ENCODE data around the gene KCTD3.

KCTD3 gene
- 11.5 to 38.3 (median 28.2) reads per million in 18 experiments for total RNA-seq

DNA sequence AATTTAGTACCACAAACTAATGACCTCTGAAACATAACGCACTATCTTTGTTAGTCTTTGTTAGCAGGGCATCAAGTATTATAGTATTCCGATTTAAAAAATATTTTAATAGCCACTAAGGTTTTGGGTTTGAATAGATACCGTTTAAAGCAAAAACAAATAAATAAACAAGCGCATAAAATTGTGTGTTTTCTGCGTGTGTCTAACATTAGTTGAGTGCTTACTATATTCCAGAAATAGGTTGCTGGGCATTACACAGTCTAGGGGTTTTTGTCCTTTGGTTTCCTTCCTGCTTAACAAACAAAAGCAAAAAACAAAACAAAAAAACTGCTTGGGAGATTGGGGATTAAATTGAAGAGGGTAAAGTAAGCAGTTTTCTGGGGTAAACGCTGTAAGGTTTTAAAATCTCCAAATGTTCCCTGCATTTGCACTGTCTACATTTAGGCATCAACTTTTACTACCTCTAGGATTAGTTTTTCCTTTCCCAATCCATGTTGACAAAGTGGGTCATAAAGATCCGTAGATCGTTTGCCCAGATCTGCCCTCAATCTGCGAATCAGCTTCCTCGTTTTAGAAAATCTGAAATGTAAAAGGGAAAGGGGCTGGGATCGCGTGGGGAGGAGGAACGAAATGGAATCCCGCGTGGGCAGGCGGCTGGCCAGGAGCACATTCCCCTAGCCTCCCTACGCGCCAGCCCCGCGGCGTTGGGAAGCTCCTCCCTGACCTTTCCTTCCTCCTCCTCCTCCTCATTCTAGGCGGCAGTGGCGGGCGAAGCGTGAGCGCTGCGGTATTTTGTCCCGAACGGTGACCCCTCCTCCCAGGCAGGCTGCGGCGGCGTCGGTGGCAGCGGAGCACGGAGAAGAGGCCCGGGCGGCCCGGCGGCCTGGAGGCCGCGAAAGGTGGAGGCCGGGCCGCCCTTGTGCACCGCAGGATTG lies at the start of gene KCTD3:
Gene KCTD3 (plus strand): TSS at position 749 of the 935 bp plus-strand sequence. CDS start 382 bp downstream, outside the sequence.
- peak; percentile 59 to 73 for DNase-seq

DNA sequence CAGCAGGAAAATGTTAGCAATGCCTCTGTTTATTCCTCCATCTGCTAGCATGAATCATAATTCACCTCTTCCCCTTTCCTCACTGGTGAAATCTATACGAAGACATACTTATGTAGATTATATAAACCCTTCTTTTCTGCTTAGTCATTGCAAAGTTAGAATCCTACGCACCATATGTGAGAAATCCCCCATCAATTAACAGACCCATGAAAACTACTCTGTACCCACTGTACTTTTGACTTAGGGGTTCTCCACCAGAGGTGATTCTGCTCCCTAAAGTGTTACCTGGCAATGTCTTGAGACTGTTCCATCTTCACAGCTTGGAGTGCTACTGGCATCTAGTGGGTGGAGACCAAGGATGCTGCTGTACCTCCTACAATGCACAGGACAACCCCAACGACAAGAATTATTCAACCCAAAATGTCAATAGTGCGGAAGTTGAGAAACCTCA lies 49.6 kb upstream of the KCTD3 start:
- DNase-seq = peak in 1 of 2 donors; percentile 3

- DNase-seq = no peak
Measured at GRCh38 chr1:215518594-215518993, 48.5 kb upstream of the KCTD3 start.

GRCh38 chr1:215521279-215521678 lies 45.8 kb upstream of the KCTD3 start:
- DNase-seq = no peak

GRCh38 chr1:215523128-215523861 lies 43.8 kb upstream of the KCTD3 start:
- DNase-seq = no peak

GRCh38 chr1:215523906-215524305 lies 43.2 kb upstream of the KCTD3 start:
- DNase-seq = peak; percentile 51 to 57

GRCh38 chr1:215526147-215526845 lies 40.8 kb upstream of the KCTD3 start:
- DNase-seq = peak; percentile 49 to 66

GRCh38 chr1:215526846-215527151 lies 40.3 kb upstream of the KCTD3 start:
- no peak for DNase-seq

DNA sequence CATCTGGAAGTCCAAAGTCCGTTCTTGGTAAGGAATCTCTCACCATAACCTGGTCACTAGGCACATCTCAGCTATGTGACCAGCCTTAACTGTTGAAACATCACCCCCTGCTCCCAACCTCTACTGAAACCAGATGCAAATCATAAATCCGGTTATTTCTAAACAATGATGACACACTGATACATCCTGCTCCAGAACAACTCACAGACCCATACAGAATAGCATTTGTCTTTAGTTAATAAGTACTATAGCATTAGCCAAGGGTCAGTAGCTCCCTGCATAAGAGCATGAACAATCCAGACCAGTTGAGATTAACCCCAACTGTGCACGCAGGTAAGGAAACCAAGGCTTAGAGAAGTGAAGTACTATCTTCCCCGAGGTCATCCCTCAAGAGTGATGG lies 38.0 kb upstream of the KCTD3 start:
- DNase-seq = no peak

DNA sequence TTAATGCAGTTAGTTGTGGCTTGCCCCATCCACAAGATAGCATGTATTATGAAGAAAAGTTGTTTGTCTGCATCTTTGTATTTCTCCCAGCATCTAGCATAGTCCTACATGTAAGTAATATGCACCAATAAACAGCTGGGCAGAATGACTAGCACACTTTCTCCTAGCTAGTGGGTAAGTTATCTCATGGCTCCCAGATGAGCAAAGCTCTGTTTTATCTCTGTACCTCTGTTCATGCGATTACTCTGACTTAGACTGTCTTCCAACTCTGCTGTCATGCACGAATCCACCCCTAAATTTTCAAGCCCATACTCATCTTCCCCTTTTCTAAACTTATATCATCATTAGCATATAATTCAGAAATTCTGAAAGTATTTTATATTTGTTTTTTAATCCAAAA lies 37.5 kb upstream of the KCTD3 start:
- DNase-seq = no peak

GRCh38 chr1:215530401-215530984 lies 36.6 kb upstream of the KCTD3 start:
- DNase-seq = peak in 1 of 2 donors; percentile 61

DNA sequence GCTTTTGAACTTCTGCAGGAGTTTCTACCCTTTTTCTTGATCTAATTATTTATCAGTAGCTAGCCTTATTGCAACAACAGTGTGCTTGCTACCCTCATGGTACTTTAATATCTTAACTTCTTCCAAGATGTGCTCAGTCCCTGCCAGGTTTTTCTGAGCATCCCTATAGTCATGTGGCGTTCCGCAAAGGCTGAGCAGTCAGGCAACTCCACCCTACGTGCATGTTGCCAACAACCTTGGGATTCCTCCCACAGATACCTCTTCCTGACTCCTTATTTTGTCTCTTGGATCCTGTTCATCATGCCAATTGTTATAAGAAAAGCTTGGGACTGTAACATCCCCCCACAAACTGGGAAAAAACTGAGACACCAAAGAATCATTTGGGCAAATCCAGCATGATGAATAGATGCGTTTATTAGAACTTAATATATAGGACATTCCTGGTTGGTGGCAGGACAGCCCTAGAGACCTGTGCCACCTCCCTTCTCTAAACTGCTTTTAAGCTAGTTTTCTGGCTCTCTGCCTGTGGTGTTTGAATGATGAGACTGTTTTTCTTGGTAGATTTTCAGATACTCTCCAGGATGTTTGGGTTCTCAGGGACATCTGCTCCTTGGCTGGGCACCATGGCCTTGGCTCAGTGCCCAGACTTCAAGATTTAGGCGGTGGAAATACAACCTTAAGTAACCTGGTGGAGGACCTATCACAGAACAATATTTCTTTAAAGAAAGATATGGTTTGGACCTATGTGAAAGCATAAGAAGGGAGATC lies 27.1 kb upstream of the KCTD3 start:
- DNase-seq = no peak

- no peak for DNase-seq
Measured at GRCh38 chr1:215542301-215542700, 24.8 kb upstream of the KCTD3 start.

GRCh38 chr1:215543191-215543606 lies 23.9 kb upstream of the KCTD3 start:
- DNase-seq = peak; percentile 41 to 64

DNA sequence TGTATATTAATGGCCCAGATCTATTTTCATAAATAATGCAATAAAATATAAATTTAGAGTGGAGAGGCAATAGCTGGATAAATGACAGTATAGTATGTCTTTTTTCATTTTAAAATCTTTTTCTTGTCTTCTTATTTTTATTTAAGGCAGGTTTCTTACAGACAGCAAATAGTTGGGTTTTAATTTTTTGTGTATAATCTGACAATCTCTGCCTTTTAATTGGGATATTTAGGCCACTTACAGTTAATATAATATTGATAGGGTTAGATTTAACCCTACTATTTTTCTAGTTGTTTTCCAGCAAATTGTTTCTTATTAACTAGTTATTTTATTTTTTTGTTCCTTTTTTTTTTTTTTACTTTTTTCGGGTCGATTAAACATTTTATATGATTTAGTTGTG lies 23.3 kb upstream of the KCTD3 start:
- no peak for DNase-seq

DNA sequence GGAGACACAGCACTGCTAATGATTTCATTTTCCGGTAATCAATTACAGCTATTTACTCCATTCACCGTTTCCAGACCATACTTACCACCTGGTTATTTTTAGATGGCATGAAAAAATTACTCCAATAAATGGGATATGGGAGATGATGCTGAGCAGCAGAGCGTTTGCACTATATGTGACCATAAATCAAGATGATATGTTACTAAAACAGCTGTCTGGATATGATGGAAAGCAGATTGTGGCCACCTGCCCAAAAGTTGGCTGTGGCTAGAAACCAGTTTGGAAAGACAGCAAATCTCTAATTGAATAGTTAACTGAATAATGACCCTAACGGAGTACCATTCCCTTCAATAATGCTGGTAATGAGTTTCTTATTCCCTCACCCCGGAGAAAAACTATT lies 22.5 kb upstream of the KCTD3 start:
- no peak for DNase-seq

DNA sequence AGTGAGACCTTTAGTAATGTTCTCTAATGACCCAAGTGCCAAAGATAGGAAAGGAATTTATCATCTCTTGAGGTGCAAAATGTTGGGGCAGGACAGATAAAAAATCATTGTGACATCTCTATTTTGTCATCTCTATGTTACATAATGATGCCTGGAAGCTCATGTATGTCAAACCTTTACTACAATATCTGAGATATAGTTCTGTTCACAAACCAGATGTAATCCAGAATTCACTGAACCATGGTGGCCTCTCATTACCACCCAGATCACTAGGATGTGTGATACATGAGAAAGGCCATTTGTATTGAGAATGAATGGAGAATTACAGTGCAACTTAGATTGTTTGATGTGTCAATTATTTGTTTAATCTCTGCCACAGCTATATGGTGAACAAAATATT lies 22.0 kb upstream of the KCTD3 start:
- DNase-seq = no peak

DNA sequence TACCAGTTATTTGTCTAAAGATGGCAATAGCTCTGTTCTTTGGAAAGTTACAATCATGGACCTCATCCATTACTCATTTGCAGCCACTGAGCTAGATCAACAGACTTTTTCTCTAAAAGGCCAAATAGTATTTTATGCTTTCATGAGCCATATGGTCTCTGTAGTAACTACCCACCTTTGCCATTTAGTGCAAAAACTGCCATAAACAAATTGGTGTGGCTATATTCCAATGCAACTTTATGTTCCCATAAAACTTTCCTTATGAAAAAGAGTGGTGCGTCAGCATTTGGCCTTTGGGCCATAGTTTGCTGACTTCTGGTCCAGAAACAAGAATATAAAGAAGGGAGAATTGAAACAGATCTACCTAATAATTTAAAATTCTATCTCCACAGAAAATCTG lies 20.1 kb upstream of the KCTD3 start:
- no peak for DNase-seq

- DNase-seq = no peak
Measured at GRCh38 chr1:215551806-215552205, 15.3 kb upstream of the KCTD3 start.

DNA sequence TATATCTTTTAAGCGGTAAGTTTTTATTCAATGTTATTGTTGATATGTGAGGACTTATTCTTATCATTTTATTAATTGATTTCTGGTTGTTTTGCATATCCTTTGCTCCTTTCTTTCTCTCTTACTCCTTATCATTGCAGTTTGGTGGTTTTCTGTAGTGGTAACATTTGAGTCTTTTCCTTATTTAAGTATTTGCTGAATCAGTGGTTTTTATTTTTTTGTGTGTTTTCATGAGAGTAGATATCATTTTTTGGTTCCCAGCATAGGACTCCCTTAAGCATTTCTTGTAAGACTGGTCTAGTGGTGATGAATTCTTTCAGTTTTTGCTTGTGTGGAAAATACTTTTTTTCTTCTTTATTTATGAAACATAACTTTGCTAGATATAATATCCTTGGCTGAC lies 12.2 kb upstream of the KCTD3 start:
- DNase-seq = no peak

DNA sequence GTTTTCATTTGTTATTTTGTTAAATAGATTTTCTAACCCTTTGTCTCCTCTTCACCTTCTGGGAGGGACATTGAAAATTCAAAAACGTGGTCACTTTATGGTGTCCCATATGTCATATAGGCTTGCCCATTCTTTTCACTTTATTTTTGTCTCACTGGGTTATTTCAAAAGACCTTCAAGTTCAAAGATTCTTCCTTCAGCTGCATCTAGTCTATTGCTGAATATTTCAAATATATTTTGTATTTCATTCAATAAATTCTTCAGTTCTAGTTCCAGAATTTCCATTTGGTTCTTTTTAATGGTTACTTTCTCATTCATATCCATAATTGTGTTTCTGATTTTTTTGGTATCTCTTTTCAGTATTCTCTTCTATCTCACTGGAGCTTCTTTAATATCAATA lies 11.6 kb upstream of the KCTD3 start:
- no peak for DNase-seq

DNA sequence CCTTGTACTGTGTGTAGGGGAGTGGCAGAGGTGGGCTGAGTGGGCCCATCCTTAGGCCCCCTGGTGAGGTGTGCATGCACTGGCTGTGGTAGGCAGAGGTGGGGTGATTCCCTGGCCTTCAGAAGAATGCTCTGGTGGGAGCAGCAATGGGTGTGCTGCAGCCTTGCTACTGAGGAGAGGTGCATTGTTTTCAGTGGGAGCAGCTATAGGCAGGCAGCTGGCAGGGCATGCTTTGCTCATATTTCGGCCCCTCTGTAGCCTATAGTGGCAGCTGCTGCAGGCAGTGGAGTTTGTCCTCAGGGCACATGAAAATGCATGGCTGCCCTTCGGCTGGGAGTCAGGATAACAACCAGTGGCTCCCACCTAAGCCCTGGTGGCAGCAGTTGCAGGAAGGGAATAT lies 10.1 kb upstream of the KCTD3 start:
- DNase-seq = no peak

Data from inflammatory macrophage (primary cell).